ENCODE measurements around the gene HAUS7.

The HAUS7 gene

DNA sequence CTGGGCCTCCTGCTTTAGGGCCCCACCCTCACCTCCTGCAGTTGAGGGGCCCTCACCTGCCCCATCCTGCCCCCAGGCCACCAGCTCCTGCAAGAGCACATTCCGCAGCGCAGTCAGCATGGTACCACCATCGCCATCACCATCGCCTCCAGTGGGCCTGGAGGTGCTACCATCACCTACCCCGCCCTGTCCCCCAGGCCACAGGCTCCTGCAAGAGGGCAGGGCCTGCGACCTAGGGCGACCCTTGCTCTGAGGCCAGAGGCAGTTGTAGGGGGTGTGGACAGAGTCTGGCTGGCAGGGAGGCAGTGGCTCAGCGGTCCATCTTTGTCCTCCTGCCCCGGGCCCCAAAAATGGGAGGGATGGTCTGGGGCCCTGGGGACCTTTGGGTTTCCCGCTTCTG is 3.9 kb upstream of the HAUS7 start:
- H3K4me1 ChIP-seq (ENCODE audit: control insufficient read depth in 5 of 5, insufficient read depth in 5 of 5, low read length in 5 of 5): peaks cover 5 to 39% (median 33%) of the 10 kb centered on the region in 5 donors

DNA sequence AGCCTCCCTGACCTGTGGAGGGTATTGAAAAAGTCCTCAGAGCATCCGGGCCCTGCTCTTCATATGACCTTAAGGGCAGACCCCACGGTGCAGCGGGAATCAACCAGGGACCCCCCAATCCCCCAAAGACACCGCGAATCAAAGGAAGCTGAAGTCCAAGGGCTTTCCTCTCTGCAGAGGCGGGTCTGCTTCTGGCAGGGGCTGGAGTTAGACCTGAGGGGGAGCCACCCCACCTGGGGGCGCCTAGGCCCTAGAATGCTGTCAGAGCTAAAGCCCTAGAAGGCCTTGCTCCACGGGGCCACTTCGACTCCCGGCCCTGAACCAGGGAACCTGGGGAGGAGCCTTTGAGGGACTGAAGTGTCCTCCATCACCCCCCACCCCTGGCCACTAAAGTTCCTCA is 2.8 kb upstream of the HAUS7 start:
- H3K9me3 ChIP-seq (ENCODE audit: control insufficient read depth in 5 of 5, low read length in 5 of 5): peaks cover 0 to 2% (median 0%) of the 10 kb centered on the region in 5 donors
- peaks cover 8 to 28% (median 23%) of the 10 kb centered on the region in 5 donors for H3K27me3 ChIP-seq (ENCODE audit: control insufficient read depth in 5 of 5, insufficient read depth in 4 of 5, low read length in 5 of 5)
- H3K27ac ChIP-seq (ENCODE audit: low read depth, low read length): no peak overlapping the region
- H3K9ac ChIP-seq (ENCODE audit: low read length in 5 of 5): no peak overlapping the region
- H3K36me3 ChIP-seq (ENCODE audit: control insufficient read depth in 5 of 5, insufficient read depth in 5 of 5, low read length in 5 of 5): peaks cover 0 to 4% (median 0%) of the 10 kb centered on the region in 5 donors
- H3K4me3 ChIP-seq (ENCODE audit: low read depth in 1 of 5, low read length in 5 of 5): no peak overlapping the region
- peaks cover 5 to 44% (median 42%) of the 10 kb centered on the region in 5 donors for H3K4me1 ChIP-seq (ENCODE audit: control insufficient read depth in 5 of 5, insufficient read depth in 5 of 5, low read length in 5 of 5)

More for the DNA sequence above, 3.9 kb upstream of the HAUS7 start:
- H3K36me3 ChIP-seq (ENCODE audit: control insufficient read depth in 5 of 5, insufficient read depth in 5 of 5, low read length in 5 of 5): no peaks in the 10 kb centered on the region
- H3K27ac ChIP-seq (ENCODE audit: low read depth, low read length): no peak overlapping the region
- H3K27me3 ChIP-seq (ENCODE audit: control insufficient read depth in 5 of 5, insufficient read depth in 4 of 5, low read length in 5 of 5): peaks cover 10 to 31% (median 28%) of the 10 kb centered on the region in 5 donors
- H3K4me3 ChIP-seq (ENCODE audit: low read depth in 1 of 5, low read length in 5 of 5): no peak overlapping the region
- H3K9me3 ChIP-seq (ENCODE audit: control insufficient read depth in 5 of 5, low read length in 5 of 5): peaks cover 0 to 2% (median 0%) of the 10 kb centered on the region in 5 donors
- no peak overlapping the region for H3K9ac ChIP-seq (ENCODE audit: low read length in 5 of 5)

DNA sequence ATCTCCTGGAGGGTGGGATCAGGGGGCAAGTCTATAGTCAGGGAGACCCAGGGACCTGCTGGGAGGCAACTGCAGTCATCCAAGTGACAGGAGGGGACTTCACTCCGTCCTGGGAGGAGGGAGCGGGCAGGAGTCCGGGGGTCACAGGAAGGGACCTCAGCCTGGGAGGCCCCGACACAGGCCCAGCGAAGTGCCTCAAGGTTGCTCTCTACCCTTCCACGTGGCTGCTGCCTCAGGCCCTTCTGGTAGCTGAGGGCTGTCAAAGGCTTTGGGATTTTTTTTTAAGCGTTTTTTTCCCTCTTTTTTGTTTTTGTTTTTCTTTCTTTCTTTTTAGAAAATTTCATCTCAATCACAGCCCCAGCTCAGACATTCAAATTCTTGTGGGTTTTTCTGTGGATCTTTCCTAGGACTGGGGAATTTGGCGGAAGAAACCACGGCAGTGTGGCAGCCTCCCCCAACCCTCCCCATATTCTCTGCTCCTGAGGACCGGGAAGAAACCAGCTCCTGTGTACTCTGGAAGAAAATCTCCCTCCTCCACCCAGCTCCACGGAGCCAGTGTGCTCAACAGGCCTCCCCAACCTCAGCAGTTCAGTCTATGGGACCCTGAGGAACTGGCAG is 1.4 kb upstream of the HAUS7 start:
- no peak overlapping the region for H3K9ac ChIP-seq (ENCODE audit: low read length in 5 of 5)
- no peak overlapping the region for H3K27ac ChIP-seq (ENCODE audit: low read depth, low read length)
- H3K36me3 ChIP-seq (ENCODE audit: control insufficient read depth in 5 of 5, insufficient read depth in 5 of 5, low read length in 5 of 5): peaks cover 0 to 11% (median 3%) of the 10 kb centered on the region in 5 donors
- H3K9me3 ChIP-seq (ENCODE audit: control insufficient read depth in 5 of 5, low read length in 5 of 5): no peaks in the 10 kb centered on the region
- H3K27me3 ChIP-seq (ENCODE audit: control insufficient read depth in 5 of 5, insufficient read depth in 4 of 5, low read length in 5 of 5): peaks cover 3 to 22% (median 11%) of the 10 kb centered on the region in 5 donors
- H3K4me1 ChIP-seq (ENCODE audit: control insufficient read depth in 5 of 5, insufficient read depth in 5 of 5, low read length in 5 of 5): peaks cover 5 to 41% (median 33%) of the 10 kb centered on the region in 5 donors
- H3K4me3 ChIP-seq (ENCODE audit: low read depth in 1 of 5, low read length in 5 of 5): no peak overlapping the region

DNA sequence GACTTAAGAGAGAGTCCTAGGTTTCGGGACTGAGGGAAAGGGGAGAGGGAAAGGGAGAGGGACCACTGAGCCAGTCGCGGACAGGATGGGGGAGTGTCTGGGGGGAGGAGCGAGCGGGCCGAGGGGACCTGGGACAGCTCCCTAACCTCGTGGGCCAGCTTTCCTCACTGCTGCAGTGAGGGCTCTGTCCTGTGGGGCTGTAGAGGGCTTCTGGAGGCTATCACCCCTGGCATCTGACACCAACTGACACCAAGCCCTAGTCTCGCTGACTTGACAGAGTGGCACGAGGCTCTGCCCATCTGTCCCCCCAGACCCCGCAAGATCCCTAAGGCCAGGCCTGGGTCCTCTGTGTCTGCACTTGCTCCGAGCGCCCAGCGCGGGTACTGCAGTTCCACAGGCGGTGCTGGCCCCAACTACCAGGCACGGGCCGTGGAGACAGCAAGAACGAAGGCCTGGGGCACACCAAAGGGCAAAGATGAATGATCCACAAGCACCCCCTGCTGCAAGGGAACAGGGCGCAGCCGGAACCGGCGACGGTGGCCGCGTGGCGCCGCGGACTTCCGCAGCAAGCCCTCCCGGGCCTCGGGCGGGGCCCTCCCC is 465 bp downstream of the HAUS7 start:
- Histone ChIP-seq H3K4me1 (ENCODE audit: control insufficient read depth in 5 of 5, insufficient read depth in 5 of 5, low read length in 5 of 5) (peaks cover 0 to 33% (median 27%) of the 10 kb centered on the region in 5 donors), H3K9me3 (ENCODE audit: control insufficient read depth in 5 of 5, low read length in 5 of 5) (no peaks in the 10 kb centered on the region), H3K9ac (ENCODE audit: low read length in 5 of 5) (peak overlapping the region in 4 of 5 donors; percentile 55 to 75 (median 68)), H3K27ac (ENCODE audit: low read depth, low read length) (no peak overlapping the region), H3K4me3 (ENCODE audit: low read depth in 1 of 5, low read length in 5 of 5) (peak overlapping the region; percentile 65 to 73 (median 70)), H3K27me3 (ENCODE audit: control insufficient read depth in 5 of 5, insufficient read depth in 4 of 5, low read length in 5 of 5) (peaks cover 3 to 10% (median 5%) of the 10 kb centered on the region in 5 donors), H3K36me3 (ENCODE audit: control insufficient read depth in 5 of 5, insufficient read depth in 5 of 5, low read length in 5 of 5) (peaks cover 0 to 15% (median 3%) of the 10 kb centered on the region in 5 donors)

DNA sequence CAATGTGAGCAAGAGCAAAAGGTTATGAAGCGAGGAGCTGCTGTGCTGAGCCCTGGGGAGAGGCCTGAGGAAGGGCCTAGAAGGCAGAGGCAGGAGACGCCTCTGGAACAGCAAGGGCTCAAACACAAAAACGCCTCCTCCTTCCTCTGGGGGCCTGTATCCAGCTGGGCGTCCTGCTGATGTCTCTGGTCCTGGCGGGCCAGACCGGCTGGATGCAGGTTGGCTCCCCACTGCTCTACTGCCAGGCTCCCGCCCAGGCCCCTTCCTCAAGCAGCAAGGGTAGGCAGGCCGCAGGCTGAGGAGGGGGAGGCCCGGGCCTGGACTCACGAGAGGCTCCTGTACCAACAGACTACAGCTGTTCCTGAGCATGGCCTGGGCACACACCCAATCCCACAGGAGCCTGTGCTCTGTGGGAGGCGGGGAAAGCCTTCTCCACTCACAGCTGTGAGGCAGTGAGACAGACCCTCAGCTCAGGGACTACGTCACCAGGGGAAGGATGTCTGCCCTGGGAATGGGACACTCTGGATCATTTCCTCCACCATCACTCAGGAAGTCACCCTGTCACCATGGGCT is 2.3 kb downstream of the HAUS7 start:
- H3K9ac ChIP-seq (ENCODE audit: low read length in 5 of 5): peak overlapping the region in 1 of 5 donors; percentile 28
- no peak overlapping the region for H3K27ac ChIP-seq (ENCODE audit: low read depth, low read length)

DNA sequence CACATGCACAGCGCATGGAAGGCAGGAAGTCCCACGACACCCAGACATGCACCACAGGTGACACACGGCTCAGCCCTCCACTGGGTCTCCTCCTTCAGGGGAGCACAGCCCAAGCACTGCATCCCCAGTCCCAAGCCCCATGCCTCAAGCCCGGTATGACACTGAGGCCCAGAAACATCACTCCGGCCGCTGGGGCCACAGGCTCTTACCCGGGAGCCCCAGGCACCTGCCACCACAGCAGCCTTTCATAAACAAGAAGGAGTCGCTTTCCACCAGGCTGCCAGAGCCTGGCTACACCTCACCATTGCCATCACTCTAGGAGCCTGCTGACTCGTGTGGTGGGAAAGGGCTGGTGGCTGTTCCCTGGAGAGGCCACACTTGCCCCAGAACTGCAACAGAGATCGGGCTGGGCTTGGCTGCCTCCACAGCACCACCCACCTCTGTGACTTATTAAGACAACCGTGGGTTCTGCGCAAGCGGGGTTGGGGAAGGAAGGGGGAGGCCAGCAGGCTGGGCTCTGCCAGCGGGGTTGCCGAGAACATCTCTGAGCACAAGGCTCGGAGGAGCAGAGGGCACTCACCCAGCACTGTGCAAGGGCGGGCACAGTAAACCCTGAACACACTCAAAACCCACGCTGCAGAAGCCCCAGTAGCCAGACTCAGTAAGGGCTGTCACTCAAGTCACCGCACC is 4.5 kb downstream of the HAUS7 start:
- Histone ChIP-seq H3K9ac (ENCODE audit: low read length in 5 of 5) (no peak overlapping the region), H3K27me3 (ENCODE audit: control insufficient read depth in 5 of 5, insufficient read depth in 4 of 5, low read length in 5 of 5) (peaks cover 3 to 16% (median 8%) of the 10 kb centered on the region in 5 donors), H3K4me3 (ENCODE audit: low read depth in 1 of 5, low read length in 5 of 5) (no peak overlapping the region), H3K9me3 (ENCODE audit: control insufficient read depth in 5 of 5, low read length in 5 of 5) (peaks cover 0 to 4% (median 0%) of the 10 kb centered on the region in 5 donors), H3K4me1 (ENCODE audit: control insufficient read depth in 5 of 5, insufficient read depth in 5 of 5, low read length in 5 of 5) (peaks cover 0 to 40% (median 21%) of the 10 kb centered on the region in 5 donors), H3K27ac (ENCODE audit: low read depth, low read length) (no peak overlapping the region), H3K36me3 (ENCODE audit: control insufficient read depth in 5 of 5, insufficient read depth in 5 of 5, low read length in 5 of 5) (peaks cover 0 to 34% (median 8%) of the 10 kb centered on the region in 5 donors)

More for the DNA sequence above, 2.3 kb downstream of the HAUS7 start:
- no peaks in the 10 kb centered on the region for H3K9me3 ChIP-seq (ENCODE audit: control insufficient read depth in 5 of 5, low read length in 5 of 5)
- peaks cover 0 to 26% (median 8%) of the 10 kb centered on the region in 5 donors for H3K36me3 ChIP-seq (ENCODE audit: control insufficient read depth in 5 of 5, insufficient read depth in 5 of 5, low read length in 5 of 5)
- H3K4me1 ChIP-seq (ENCODE audit: control insufficient read depth in 5 of 5, insufficient read depth in 5 of 5, low read length in 5 of 5): peaks cover 0 to 40% (median 25%) of the 10 kb centered on the region in 5 donors
- no peak overlapping the region for H3K4me3 ChIP-seq (ENCODE audit: low read depth in 1 of 5, low read length in 5 of 5)
- peaks cover 3 to 16% (median 5%) of the 10 kb centered on the region in 5 donors for H3K27me3 ChIP-seq (ENCODE audit: control insufficient read depth in 5 of 5, insufficient read depth in 4 of 5, low read length in 5 of 5)

DNA sequence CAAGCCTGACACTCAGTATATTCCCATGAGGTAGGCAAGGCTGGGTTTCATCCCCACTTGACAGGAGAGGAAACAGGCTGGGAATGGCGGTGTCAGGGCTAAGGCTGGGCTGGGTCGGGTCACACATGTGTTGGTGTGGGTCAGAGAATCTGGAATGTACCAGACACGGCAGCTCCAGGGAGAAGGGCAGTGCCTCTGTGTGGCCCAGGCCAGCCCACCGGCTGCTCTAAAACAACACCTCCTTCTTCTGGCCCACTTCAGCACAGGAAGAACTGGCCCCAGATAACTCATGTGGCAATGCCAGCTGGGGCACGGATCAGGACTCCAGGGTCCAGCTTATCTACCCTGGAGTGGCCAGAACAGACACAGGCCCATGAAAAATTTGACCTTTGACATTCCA is 6.3 kb downstream of the HAUS7 start:
- H3K9me3 ChIP-seq (ENCODE audit: control insufficient read depth in 5 of 5, low read length in 5 of 5): peaks cover 0 to 7% (median 0%) of the 10 kb centered on the region in 5 donors
- H3K27ac ChIP-seq (ENCODE audit: low read depth, low read length): no peak overlapping the region
- peaks cover 3 to 16% (median 5%) of the 10 kb centered on the region in 5 donors for H3K27me3 ChIP-seq (ENCODE audit: control insufficient read depth in 5 of 5, insufficient read depth in 4 of 5, low read length in 5 of 5)
- H3K36me3 ChIP-seq (ENCODE audit: control insufficient read depth in 5 of 5, insufficient read depth in 5 of 5, low read length in 5 of 5): peaks cover 0 to 37% (median 8%) of the 10 kb centered on the region in 5 donors
- peaks cover 0 to 30% (median 11%) of the 10 kb centered on the region in 5 donors for H3K4me1 ChIP-seq (ENCODE audit: control insufficient read depth in 5 of 5, insufficient read depth in 5 of 5, low read length in 5 of 5)
- H3K9ac ChIP-seq (ENCODE audit: low read length in 5 of 5): no peak overlapping the region
- H3K4me3 ChIP-seq (ENCODE audit: low read depth in 1 of 5, low read length in 5 of 5): no peak overlapping the region

DNA sequence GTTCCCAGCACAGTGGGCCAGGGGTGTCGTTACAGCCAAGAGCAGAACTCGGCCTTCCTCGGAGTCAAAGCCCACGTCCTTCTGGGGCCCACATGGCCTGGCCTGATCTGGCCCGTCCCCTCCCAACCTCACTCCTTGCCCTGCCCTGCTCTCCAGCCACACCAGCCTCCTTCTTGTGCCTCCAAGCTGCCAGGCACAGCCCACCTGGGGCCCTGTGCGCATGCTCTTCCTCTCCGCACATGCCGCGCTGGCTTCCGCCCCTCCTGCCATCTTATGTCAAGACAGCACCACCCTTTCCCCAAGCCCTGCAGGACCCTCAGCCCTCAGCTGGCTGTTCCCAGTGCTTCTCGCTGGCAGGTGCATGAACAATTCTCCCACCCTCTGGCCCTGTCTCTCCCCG is 6.8 kb downstream of the HAUS7 start:
- H3K27ac ChIP-seq (ENCODE audit: low read depth, low read length): no peak overlapping the region
- H3K27me3 ChIP-seq (ENCODE audit: control insufficient read depth in 5 of 5, insufficient read depth in 4 of 5, low read length in 5 of 5): peaks cover 3 to 15% (median 5%) of the 10 kb centered on the region in 5 donors
- H3K9ac ChIP-seq (ENCODE audit: low read length in 5 of 5): no peak overlapping the region
- peaks cover 0 to 24% (median 9%) of the 10 kb centered on the region in 5 donors for H3K4me1 ChIP-seq (ENCODE audit: control insufficient read depth in 5 of 5, insufficient read depth in 5 of 5, low read length in 5 of 5)
- peaks cover 0 to 7% (median 0%) of the 10 kb centered on the region in 5 donors for H3K9me3 ChIP-seq (ENCODE audit: control insufficient read depth in 5 of 5, low read length in 5 of 5)
- peaks cover 0 to 38% (median 8%) of the 10 kb centered on the region in 5 donors for H3K36me3 ChIP-seq (ENCODE audit: control insufficient read depth in 5 of 5, insufficient read depth in 5 of 5, low read length in 5 of 5)
- H3K4me3 ChIP-seq (ENCODE audit: low read depth in 1 of 5, low read length in 5 of 5): no peak overlapping the region

DNA sequence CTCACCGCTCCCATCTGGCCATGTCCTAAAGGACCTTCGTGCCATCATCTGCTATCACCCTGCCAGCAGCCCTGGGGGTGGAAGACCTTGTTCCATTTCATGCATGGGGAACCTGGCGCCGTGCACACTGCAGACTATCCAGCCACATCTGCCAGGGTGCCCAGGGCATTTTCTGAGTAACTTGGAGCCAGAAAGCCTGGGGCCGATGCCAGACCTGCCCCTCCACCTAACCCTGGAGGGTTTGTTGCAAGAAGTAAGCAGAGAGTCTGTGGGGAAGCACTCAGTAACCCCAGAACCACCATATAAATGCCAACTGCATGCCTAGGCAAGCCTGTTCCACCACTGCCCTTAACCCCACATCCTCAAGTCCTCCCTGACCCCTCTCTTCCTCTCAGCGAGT is 7.3 kb downstream of the HAUS7 start:
- Histone ChIP-seq H3K4me1 (ENCODE audit: control insufficient read depth in 5 of 5, insufficient read depth in 5 of 5, low read length in 5 of 5) (peaks cover 0 to 20% (median 6%) of the 10 kb centered on the region in 5 donors), H3K9ac (ENCODE audit: low read length in 5 of 5) (no peak overlapping the region), H3K27ac (ENCODE audit: low read depth, low read length) (no peak overlapping the region), H3K4me3 (ENCODE audit: low read depth in 1 of 5, low read length in 5 of 5) (no peak overlapping the region), H3K27me3 (ENCODE audit: control insufficient read depth in 5 of 5, insufficient read depth in 4 of 5, low read length in 5 of 5) (peaks cover 3 to 13% (median 5%) of the 10 kb centered on the region in 5 donors), H3K36me3 (ENCODE audit: control insufficient read depth in 5 of 5, insufficient read depth in 5 of 5, low read length in 5 of 5) (peaks cover 0 to 40% (median 8%) of the 10 kb centered on the region in 5 donors), H3K9me3 (ENCODE audit: control insufficient read depth in 5 of 5, low read length in 5 of 5) (peaks cover 0 to 7% (median 0%) of the 10 kb centered on the region in 5 donors)
